ENCODE results near the gene LY6G6F.

DNA sequence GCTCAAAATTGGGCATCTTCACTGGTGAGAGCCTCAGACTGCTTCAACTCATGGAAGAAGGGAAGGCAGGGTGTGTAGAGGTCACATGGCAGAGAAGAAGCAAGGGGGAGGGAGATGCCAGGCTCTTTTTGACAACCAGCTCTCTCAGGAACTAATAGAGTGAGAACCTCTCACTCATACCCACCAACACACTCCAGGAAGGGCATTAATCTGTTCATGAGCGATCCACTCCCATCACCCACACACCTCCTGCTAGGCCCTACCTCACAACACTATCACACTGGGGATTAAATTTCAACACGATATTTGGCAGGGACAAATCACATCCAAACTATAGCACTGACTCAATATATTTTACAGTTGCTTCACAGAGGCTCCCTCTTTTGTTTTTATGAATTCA, 35.1 kb downstream of the LY6G6F start:
- TF ChIP-seq CTCF (IDR thresholded peaks at IDR 0.05; ENCODE audit: insufficient read depth, low read depth, low read length), result no peak
- TF ChIP-seq EZH2 (IDR thresholded peaks at IDR 0.05; ENCODE audit: insufficient read depth, low read length), result no peak

All from astrocyte (in vitro differentiated cells and primary cell).